ENCODE measurements around the gene PDCD1.

DNA sequence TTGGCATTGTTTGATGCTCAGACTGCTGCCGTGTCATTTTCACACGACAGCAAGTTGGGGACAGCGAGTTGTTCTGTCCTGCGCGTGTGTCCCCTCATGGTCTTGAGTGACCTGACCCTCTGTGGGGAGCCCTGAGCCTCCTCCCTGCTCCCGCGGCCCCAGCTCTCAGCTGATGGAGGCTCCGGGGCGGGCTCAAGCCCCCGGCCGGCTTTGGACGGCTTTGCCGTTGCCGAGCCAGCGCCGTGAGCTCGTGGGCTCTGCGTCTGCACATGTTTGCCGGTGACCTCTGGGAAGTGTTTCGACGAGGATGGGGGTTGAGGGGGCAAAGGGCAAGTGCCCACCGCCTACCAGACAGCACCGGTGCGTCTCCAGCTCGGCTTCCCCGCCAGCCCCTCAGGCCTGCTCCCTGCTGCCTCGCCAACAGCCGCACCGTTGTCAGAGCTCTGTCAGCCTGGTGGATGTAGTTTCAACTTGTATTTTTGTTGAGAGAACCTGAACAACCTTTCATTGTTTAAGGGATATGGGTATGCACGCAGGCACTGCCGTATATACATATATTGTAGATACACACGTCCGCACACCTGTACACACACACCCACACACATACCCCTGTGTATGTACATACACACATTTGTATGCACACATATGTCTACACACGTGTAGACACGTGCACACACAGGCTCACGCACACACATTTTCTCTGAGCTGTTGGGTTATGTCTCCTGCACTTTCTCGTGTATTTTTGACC, 13.7 kb downstream of the PDCD1 start:
- TF ChIP-seq POLR2A (IDR thresholded peaks at IDR 0.05) = no peak
- TF ChIP-seq POLR2AphosphoS5 (IDR thresholded peaks at IDR 0.05) = no peak
- no peak for TF ChIP-seq CTCF (IDR thresholded peaks at IDR 0.05)
